Dermis microvascular lymphatic vessel endothelial cell (primary cell): Measurements from ENCODE around the gene TNFRSF13B. TPM values are rescaled to one million over a fixed set of nuclear protein-coding genes. Genes with fewer than 3 reads are reported as not detected.
"Not testable (repeated sequence)": the region's sequence is repeated elsewhere in the genome, so short reads cannot be mapped to it uniquely, and the experiment has no call there.

Experiments
- DNase-seq, 2 donors: peaks; one replicate each; pipeline versions ENCODE4 v3.0.0 to v3.0.0-alpha.2; 2010; ENCODE audit warnings: low read depth in 2 of 2
- total RNA-seq: library from RNA; depleted of rRNA; stranded (reverse); fragments of >200 nt; gene quantifications from 2 replicates; pipeline ENCODE4 v1.2.1, GENCODE V29; 2014

TNFRSF13B gene
- total RNA-seq, 1 donor from 2014 or later, result not detected

DNA sequence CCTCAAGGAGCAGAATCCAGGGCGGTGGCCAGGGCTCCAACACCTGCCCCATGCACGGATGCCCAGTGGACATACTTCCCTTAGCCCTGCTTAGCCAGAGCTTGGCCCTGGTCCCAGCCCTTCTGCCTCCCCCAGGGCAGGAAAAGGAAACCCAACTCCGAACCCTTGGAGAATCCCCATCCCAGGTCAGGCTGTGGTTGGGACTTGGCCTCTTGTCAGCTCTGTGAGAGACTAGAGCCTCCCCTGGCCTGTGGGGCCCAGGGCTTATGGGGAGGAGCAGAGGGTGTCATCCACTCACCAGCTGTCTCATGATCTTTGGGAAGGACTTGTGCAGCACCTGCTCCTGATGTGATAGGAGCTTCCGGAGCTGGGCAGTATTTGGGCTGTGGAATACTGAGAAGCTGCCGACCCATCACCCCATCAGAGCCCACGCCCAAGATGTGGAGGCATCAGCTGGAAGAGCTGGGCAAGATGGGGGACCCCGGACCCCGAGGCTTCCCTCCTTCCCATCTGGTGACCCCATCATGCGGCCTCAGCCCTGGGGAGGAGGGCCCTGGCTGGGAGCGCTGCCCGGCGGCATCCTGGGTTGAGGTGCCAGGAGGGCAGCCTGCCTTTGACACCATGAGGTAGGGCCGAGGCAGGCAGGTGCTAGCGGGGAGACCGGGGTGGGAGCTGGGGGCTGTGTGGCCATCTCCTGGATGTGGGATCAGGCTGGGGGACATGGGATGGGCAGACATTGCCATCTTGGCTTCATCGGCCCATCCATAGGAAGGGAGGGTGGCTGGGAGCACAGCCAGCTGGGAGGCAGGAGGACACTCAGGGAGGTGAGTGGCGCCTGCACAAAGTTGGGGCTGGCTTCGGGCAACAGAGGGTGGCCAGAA lies 45.1 kb downstream of the TNFRSF13B start:
- no peak for DNase-seq

DNA sequence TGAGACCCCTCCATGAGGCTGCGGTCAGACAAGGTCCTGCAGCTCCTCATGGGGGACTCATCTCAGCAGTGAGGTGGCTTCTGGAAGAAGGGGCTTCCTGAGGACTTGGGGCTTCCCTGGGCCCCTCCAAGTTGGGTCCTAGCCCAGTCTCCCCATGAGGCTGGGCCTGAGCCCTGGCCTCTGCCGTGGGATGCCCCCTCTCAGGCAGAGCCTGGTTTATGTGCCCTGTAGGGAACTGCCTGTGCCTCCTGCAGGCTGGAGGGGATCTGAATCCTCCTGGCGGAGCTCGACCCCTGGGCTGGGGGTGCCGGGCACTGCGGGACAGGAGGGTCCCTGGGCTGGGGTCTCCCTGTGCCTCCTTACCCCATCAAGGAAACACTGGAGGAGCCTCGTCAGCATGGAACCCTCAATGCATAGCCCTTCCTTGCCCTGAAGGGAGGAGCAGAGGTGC lies 45.8 kb downstream of the TNFRSF13B start:
- no peak for DNase-seq

DNA sequence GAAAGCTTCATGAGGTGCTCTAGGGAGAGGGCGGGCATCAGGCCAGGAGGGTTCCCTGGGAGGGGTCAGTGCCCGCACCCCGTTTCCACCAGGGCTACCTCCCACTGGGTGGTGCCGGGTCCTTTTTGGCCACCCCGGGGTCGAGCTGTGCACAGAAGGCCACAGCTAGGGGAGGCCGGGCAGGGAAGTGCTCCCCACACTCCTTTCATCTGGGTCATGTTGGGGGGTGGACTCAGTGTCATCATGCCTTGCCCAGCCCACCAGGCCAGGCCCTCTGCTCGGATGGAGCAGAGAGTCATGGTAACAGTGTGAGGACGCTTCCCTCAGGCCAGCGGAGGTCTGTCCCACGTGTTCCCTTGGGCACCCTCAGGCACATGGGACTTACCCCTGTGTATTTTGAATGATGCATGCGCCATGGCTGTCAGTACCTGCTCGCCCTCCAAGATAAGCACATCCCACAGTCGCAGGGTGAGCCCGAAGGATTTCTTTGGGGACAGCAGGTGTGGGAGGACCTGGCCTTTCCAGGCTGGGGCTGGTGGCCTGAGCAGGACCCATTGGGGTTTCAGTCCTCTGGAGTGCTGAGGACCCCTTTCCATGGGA lies 46.4 kb downstream of the TNFRSF13B start:
- no peak for DNase-seq

DNA sequence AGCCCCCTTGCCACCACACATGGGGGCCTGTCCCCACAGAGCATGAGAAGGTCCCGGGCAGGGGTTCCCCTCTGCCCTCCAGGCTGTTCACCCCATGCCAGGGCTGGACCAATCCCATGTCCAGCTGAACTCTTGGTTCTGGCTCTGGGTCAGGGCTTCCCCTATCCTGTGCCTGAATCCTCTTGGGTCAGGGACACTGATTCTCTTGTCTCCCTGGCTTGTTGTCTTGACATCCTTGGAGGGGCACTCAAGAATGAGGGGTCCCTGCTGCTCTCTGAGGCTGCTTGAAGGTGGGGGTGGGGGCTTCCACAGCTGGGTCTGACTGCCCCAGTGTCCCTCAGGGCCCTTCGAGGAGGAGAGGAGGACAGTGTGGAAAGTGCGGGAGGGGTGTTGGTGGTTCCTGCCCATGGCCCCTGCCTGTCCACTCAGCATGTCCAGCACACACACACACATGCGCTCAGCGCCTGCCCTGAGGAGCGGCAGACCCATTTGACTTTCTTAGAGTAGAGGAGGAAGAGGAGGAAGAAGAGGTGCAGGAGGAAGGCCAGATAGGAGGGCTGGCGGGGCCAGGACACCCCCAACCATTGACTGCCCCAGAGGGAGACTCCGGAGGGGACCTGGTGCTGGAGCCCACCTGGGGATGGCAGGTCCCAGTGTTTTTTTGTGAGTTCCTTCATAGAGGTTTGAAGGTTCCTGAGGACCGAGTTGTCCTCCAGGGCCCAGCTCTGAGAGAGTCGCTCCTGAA lies 47.0 kb downstream of the TNFRSF13B start:
- no peak for DNase-seq

DNA sequence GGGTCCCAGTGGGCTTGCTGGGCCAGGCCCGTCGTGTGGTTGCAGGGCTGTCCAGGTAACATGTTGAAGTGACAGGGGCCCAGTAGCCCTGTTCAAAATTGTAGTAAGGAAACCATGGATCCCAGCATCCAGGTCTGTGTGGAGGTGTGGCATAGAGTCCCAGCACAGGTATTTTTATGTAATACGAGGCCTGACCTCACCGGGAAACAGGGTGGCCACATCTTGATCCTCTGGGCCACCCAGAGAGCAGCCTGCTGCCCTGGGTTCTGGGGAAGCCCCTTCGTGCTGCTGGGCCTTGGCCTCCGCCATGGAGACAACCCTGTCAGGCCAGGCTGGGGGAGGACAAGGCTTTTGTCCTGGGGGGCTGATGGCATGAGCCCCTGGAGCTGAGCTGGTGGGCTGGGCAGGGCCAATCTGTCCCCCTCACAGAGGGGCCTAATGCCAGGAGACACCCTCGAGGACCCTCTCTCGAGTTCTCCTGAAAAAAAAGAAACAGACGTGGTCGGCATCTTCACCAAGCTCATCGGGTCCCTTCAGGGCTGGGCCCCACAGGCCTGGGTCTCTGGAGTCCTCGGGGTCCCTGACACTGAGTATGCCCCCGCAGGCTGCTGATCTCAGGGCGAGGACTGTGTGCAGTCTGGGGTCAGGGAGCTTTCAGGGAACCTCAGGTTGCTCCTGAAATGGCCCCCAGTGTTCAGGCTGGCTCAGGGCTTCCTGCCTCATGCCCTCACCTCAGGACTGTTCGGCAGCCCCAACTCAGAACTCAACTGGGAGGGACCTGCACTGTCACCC lies 47.8 kb downstream of the TNFRSF13B start:
- no peak for DNase-seq

DNA sequence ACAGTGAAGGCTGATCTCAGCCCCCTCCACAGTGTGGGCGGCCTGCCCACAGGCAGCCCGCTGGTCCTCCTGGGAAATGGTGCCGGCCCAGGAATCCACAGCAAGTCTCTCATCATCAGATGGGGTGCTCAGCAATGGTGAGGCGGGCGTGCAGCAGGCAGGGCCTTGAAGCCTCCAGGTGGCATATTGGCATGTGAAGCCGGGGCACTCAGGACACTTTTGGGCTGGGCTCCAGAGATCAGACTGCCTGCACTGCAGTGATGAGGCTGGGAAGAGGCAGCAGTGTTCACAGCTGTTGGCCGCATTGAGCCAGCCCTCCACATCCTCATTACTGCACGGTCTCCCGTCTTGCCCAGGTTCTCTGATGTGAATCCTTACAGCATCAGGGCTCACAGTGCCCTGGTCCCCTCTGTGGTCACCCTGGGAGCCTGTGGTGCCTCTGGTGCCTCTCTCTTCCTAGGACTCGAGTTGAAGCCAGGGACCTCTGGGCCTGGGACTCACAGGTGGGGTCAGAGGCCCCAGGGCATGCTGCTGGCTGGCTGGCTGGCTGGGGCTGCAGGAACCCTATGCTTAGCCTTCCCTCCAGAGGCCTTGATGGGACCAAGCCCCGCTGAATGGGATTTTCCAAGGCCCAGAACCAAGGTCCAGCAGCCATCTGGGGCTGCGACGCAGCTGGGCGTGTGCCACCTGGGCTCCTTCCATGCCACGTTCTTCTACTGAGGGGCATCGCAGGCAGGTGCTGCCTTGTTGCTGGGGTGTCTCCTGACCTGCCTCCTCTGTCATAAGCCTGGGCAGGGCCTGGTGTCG lies 48.6 kb downstream of the TNFRSF13B start:
- DNase-seq, result no peak

DNA sequence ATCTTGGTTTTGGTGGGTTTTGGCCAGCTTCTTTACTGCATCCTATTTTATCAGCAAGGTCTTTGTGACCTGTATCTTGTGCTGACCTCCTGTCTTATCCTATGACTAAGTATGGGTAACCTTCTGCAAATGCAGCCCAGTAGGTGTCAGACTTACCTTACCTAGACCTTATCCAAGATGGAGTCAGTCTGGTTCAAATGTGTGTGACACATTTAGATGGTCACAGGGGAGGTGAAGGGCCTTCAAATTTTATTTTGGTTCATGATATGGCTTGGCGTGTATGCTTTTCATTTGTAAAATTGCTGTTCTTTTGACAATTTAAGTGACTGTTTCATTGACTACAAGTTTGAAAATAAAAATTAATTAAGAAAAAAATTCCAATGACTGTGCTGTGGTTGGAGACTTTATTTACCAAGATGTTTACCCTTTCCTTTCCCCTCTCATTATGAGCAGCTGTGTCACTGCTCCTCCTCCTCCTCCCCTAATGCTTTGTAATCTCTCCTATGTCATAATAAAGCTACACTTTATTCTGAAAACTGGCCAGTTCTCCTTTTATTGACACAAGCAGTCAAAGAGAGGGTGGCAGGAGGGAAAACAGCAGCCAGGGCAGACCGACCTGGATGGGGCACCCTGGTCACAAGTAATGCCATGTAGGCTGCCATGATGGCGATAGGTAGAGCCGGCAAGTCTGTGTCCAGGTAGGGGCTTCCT lies 49.4 kb downstream of the TNFRSF13B start:
- DNase-seq, result peak in 1 of 2 donors; percentile 19

DNA sequence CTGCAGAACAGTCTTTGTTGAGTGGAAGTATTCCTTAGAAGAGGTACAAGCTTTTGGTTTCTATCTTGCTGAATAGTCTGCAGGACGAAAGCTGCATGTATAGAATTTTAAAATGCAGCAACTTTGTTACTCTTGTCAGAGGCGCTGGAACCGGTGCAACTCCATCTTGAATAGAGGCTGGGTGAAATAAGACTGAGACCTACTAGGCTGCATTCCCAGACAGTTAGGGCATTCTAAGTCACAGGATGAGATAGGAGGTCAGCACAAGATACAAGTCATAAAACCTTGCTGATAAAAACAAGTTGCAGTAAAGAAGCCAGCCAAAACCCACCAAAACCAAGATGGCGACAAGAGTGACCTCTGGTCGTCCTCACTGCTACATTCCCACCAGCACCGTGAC lies 50.5 kb downstream of the TNFRSF13B start:
- not testable (repeated sequence) for DNase-seq

DNA sequence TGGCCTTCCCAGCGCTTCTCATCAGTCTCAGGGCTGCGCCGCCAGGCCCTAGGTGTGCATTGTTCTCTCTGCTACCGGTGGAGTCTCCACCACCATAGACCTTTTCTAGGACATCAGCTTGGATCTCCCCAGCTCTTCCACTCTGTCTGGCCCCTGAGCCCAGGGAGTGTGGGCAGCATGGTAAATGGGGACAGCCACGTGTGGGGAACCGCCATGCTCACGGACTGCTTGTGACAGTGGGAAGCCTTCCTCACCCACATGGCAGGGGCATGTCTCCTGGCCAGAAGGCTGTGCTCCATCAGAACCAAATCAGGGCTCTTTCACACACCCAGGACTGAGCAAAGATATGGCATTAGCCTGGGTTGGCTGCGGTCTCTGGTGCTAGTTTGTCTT lies 51.3 kb downstream of the TNFRSF13B start:
- no peak for DNase-seq

DNA sequence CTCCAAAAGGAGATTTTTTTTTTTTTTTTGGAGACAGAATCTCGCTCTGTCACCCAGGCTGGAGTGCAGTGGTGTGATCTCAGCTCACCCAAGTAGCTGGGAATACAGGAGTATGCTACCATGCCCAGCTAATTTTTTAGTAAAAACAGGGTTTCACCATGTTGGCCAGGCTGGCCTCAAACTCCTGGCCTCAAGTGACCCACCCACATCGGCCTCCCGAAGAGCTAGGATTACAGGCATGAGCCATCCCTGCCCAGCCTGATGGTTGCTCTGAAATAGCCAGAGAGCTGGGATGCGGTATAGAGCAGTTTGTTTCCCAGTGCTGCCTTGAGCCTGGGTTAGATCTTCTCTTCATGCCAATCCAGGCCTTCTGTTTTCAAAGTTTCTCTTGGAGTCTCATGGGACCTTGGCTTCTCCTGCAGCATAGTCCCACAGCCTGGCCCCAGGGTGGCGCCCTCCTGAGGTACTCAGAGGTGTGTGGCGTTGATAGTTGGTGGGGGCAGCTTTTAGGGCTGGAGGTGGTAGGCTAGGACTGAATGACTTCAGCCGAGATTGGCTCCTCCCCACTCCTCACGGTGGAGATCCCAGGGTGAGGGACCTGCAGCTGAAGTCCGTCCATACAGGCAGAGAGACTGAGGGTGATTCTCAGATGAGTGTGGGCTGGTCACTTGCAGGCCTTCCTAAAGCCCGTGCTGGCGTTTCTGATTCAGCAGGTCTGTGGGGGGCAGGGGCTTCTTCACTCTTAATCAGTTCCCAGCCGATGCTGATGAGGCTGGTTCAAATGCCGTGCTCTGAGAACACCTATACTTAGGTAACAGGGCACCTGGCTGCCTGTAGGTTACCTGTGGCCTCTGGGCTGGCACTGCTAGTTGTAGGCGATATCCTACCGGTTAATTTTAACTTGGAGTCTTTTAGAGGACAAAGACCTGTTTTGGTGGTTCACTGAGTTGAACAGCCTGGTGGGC lies 52.0 kb downstream of the TNFRSF13B start:
- DNase-seq, result no peak

DNA sequence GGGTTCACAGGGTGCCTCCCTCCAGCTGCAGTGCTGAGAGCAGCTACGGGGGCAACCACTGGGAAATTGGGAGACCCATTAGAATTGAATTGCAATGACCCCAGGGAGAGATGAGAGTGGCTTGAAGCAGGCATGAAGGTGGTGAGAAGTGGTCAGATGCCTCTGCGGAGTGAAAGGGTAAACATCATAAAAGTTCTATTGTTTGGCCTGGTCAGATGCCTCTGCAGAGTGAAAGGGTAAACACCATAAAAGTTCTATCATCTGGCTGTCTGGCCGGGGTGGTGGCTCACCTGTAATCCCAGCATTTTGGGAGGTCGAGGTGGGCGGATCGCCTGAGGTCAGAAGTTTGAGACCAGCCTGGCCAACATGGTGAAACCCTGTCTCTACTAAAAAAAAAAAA lies 53.5 kb downstream of the TNFRSF13B start:
- no peak for DNase-seq

DNA sequence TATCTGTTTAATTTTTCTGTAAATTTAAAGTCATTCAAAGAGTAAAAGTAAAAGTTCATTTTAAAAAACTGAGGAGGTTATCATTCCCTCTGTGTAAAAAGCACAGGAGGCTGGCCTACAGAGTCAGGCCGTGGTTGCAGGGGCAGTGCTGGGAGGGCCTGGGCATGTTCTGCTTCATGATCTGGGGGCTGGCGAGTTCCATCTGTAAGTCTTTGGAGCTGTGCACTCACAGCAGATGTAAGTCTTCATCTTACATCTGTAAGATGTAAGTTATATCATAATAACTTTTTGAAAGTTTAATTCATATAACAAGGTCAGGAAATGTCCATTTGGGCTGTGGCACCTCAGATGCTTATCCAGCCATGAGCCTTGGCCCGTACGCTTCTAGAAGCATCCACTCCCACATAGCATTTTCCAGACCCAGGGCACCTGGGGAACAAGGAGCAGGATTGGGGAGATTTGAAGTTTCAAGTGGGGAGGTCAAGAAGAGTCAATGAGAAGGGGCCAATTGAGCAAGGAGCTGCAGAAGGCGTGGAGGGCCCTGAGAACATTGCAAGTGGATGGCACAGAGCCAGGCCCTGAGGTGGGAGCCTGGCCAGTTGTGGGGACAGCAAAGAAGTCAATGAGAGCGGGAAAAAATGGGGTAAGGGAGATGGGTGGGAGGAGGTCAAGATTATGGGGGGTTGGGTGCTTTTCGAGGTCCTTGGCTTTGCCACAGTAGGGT lies 54.1 kb downstream of the TNFRSF13B start:
- no peak for DNase-seq

DNA sequence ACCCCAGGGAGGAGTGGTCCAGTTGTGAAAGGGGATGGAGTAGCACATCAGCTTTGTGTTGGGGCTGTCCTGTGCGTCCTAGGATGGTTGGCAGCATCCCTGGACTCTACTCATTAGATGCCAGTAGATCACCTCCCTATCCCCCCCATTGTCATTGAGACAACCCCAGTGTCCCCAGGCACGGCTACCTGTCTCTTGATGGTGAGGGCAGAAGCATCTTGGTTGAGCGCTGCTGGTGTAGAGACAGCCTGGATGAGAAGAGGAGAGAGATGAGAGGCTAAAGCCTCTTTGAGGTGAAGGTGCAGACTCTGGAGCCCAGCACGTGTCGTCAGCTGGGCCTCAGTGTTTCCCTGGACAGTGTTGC lies 55.4 kb downstream of the TNFRSF13B start:
- no peak for DNase-seq

DNA sequence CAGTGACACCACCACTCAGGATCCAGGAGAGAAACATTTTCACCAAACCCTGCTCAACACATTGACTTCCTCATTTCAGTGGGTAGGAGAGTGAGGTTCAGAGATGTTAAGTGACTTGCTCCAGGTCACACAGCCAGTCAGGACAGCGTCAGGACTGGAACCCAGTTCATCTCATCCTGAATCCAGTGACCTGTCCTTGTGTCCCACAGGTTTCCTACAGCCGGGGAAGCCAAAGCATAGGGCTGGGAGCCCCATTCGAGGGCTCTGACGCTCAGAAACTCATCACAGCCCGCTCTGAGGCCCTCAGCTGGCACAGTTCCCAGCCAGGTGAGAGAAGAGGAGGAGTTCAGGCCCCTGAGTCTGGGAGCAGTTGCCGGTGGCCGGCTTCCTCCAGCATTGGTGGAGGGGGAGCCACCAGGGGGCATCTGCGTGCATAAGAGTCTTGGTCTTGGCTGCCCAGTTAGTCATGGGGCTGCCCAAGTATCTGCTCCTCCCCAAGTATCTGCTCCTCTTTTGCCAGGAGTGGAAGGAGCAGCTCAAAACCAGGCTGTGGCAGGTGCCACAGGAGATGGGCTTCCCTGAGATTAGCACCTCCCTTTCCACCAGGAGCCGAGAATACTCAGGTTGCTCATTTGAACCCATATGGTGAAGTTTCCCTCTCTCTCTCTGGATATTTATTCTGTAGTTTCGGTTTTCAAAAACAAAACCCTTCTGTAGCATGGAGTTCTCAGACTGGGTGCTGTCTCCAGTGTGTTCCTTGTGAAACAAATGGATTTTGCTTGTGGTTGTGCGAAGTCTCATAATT lies 56.0 kb downstream of the TNFRSF13B start:
- DNase-seq, result peak in 1 of 2 donors; percentile 50

DNA sequence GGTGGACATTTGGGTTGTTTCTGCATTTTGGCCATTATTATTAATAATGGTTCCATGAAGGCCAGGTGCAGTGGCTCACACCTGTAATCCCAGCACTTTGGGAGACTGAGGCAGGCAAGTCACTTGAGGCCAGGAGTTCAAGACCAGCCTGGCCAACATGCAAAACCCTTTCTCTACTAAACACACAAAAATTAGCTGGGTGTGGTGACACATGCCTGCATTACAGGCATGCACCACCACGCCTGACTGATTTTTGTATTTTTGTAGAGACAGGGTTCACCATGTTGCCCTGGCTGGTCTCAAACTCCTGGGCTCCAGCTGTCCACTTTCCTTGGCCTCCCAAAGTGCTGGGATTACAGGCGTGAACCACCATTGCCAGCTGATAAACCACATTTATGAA lies 58.5 kb downstream of the TNFRSF13B start:
- no peak for DNase-seq

DNA sequence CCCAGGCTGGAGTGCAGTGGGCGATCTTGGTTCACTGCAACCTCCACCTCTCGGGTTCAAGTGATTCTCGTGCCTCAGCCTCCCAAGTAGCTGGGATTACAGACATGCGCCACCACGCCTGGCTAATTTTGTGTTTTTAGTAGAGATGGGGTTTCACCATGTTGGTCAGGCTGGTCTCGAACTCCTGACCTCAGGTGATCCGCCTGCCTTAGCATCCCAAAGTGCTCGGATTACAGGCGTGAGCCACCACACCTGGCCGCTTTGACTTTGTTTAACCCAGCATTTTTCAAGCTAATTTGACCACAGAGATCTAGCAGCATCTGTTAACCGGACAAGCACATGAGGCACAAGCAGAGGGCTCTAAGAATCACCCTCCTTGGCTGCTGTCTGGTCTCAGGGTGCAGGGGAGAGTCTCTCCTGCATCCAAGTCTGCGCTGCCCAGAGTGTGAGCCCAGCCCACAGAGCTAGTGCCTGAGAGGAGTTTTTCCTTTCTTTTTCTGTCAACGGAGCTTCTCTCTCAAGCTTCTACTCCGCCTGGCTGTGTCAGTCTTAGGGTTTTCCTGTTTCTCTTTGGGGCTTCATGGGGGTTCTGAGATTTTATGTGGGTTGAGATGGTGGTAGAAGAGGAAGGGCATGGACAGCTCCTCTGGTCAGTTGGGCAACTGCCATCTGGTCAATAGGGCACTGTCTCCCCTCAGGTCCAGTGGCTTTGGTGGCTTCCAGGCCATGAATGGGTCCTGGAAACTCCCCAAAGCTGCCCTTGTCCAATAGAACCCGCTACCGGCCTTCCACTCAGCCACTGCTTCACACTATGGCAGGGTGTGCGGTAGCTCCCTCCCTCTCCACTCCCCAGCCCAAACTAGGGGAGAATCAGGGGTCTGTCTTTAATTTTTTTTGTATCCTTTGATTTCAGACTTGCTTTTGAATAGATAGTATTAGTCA lies 59.6 kb downstream of the TNFRSF13B start:
- DNase-seq, result no peak
